GM23338 (cell line): ENCODE data around the gene UNC5B. TPM values are rescaled to one million over a fixed set of nuclear protein-coding genes. Genes with fewer than 3 reads are reported as not detected.

Experiments
- ATAC-seq: fragments of 200-7000 bp; cut with Tn5 transposase; 3 replicates; pipeline ENCODE4 v1.9.1; 2020
- DNase-seq: peaks from one replicate; pipeline ENCODE4 v3.0.0-alpha.2; 2015; ENCODE audit warnings: low spot score
- H2AFZ ChIP-seq: fragments of 200-600 bp; sonication (generic); 2 replicates; pipeline ENCODE4 v1.8.0; 2016; ENCODE audit warnings: antibody characterized with exemption, mild to moderate bottlenecking, moderate library complexity
- H3F3A ChIP-seq: fragments of 200-600 bp; sonication (generic); replicated peaks from 2 replicates; pipeline ENCODE4 v1.8.0; 2017; ENCODE audit warnings: antibody characterized with exemption, mixed run types, low read depth
- H3K27ac ChIP-seq: fragments of 200-600 bp; sonication (generic); 2 replicates; pipeline ENCODE4 v1.6.1; 2016; ENCODE audit warnings: low read depth
- H3K27me3 ChIP-seq: fragments of 200-600 bp; sonication (generic); 2 replicates; pipeline ENCODE4 v1.8.0; 2016; ENCODE audit warnings: mild to moderate bottlenecking, mixed run types, moderate library complexity; ENCODE audit not compliant: insufficient read depth
- H3K36me3 ChIP-seq: fragments of 200-600 bp; sonication (generic); 2 replicates; pipeline ENCODE4 v1.8.0; 2016; ENCODE audit warnings: mild to moderate bottlenecking; ENCODE audit not compliant: insufficient read depth
- H3K4me1 ChIP-seq: fragments of 200-600 bp; sonication (generic); 2 replicates; pipeline ENCODE4 v1.8.0; 2016; ENCODE audit warnings: mild to moderate bottlenecking, moderate library complexity; ENCODE audit not compliant: insufficient read depth
- H3K4me2 ChIP-seq: fragments of 200-600 bp; sonication (generic); 2 replicates; pipeline ENCODE4 v1.7.1; 2017; ENCODE audit warnings: mixed run types
- H3K4me3 ChIP-seq: fragments of 200-600 bp; sonication (generic); 2 replicates; pipeline ENCODE4 v1.6.1; 2016; ENCODE audit warnings: mixed run types
- H3K79me2 ChIP-seq: fragments of 200-600 bp; sonication (generic); replicated peaks from 2 replicates; pipeline ENCODE4 v1.8.0; 2017; ENCODE audit warnings: mild to moderate bottlenecking; ENCODE audit not compliant: insufficient read depth
- H3K9me2 ChIP-seq: fragments of 200-600 bp; sonication (generic); 2 replicates; pipeline ENCODE4 v1.8.0; 2017; ENCODE audit not compliant: insufficient read depth
- H4K20me1 ChIP-seq: fragments of 200-600 bp; sonication (generic); replicated peaks from 2 replicates; pipeline ENCODE4 v1.8.0; 2017; ENCODE audit warnings: mild to moderate bottlenecking; ENCODE audit not compliant: insufficient read depth
- H3K27ac Mint-ChIP-seq: 2 replicates; pipeline ENCODE4 v1.8.0; 2020; ENCODE audit warnings: inconsistent platforms, mild to moderate bottlenecking, moderate library complexity, mixed read lengths
- H3K27me3 Mint-ChIP-seq: 3 replicates; pipeline ENCODE4 v1.8.0; 2022; ENCODE audit warnings: low read depth, mild to moderate bottlenecking, moderate library complexity, mixed read lengths, inconsistent platforms; ENCODE audit not compliant: insufficient read depth, poor library complexity
- H3K36me3 Mint-ChIP-seq: 3 replicates; pipeline ENCODE4 v1.8.0; 2021; ENCODE audit warnings: low read depth, mild to moderate bottlenecking, inconsistent platforms, moderate library complexity, mixed read lengths
- H3K4me1 Mint-ChIP-seq: 3 replicates; pipeline ENCODE4 v1.8.0; 2020; ENCODE audit warnings: mild to moderate bottlenecking, inconsistent platforms, mixed read lengths
- H3K4me3 Mint-ChIP-seq: 3 replicates; pipeline ENCODE4 v1.8.0; 2021; ENCODE audit warnings: moderate library complexity, mild to moderate bottlenecking, inconsistent platforms, mixed read lengths
- H3K9me3 Mint-ChIP-seq: 3 replicates; pipeline ENCODE4 v1.8.0; 2020; ENCODE audit warnings: moderate library complexity, mild to moderate bottlenecking, inconsistent platforms, mixed read lengths
- CREB1 ChIP-seq: fragments of 250-450 bp; sonication (Bioruptor Pico); IDR thresholded peaks from 2 replicates; pipeline ENCODE4 v1.5.0; 2020; ENCODE audit warnings: low read depth, mild to moderate bottlenecking, moderate library complexity
- ETS1 ChIP-seq: IDR thresholded peaks from 2 replicates; pipeline ENCODE4 v1.6.1; 2016; ENCODE audit warnings: antibody characterized with exemption
- EZH2 ChIP-seq: fragments of 200-600 bp; sonication (generic); IDR thresholded peaks from one replicate; pipeline ENCODE4 v1.8.0; 2017; ENCODE audit warnings: antibody characterized with exemption, mild to moderate bottlenecking, low read depth; ENCODE audit not compliant: unreplicated experiment
- EZH2phosphoT487 ChIP-seq: fragments of 200-600 bp; sonication (generic); IDR thresholded peaks from one replicate; pipeline ENCODE4 v1.8.1; 2018; ENCODE audit warnings: antibody characterized with exemption; ENCODE audit not compliant: unreplicated experiment
- NANOG ChIP-seq: IDR thresholded peaks from 2 replicates; pipeline ENCODE4 v1.6.1; 2016; ENCODE audit warnings: antibody characterized with exemption, borderline replicate concordance
- POLR2AphosphoS5 ChIP-seq: IDR thresholded peaks from 2 replicates; pipeline ENCODE4 v1.6.1; 2016; ENCODE audit warnings: antibody characterized with exemption, low read depth
- STAT1 ChIP-seq: IDR thresholded peaks from one replicate; pipeline ENCODE4 v1.6.1; 2016; ENCODE audit warnings: antibody characterized with exemption; ENCODE audit not compliant: unreplicated experiment
- ZNF331 ChIP-seq: fragments of 250-450 bp; sonication (Bioruptor Pico); IDR thresholded peaks from 2 replicates; pipeline ENCODE4 v1.5.0; 2020; ENCODE audit warnings: low read depth, mild to moderate bottlenecking, moderate library complexity
- polyA plus RNA-seq: library from polyadenylated mRNA; unstranded; fragments of >200 nt; fragmentation: Nextera tagmentation; extraction: Ambion mirVana; gene quantifications from 2 replicates; pipeline ENCODE4 v1.2.1, GENCODE V29; 2016
- total RNA-seq: library from RNA; depleted of rRNA; stranded (reverse); fragments of >200 nt; shearing (Covaris generic); gene quantifications from 2 replicates; pipeline ENCODE4 v1.2.3, GENCODE V29; 2014
- TF ChIP-seq, protein P1 (sequence below): fragments of 250-450 bp; sonication (Bioruptor Pico); IDR thresholded peaks from 2 replicates; pipeline ENCODE4 v1.5.0; 2020; ENCODE audit warnings: mild to moderate bottlenecking, moderate library complexity
- TF ChIP-seq, protein P2 (sequence below), 2 experiments: fragments of 200-600 bp in 1 of 2; sonication (generic) in 1 of 2; conservative IDR thresholded peaks; 2 replicates each; pipeline versions ENCODE4 v1.5.1 to v1.6.1; 2016 to 2017; ENCODE audit warnings: antibody characterized with exemption in 2 of 2, low read depth in 2 of 2, mild to moderate bottlenecking in 2 of 2, moderate library complexity in 1 of 2

The UNC5B gene
- total and polyA plus RNA-seq, 2 experiments from 2014 or later = 8.0 to 31.2 TPM

DNA sequence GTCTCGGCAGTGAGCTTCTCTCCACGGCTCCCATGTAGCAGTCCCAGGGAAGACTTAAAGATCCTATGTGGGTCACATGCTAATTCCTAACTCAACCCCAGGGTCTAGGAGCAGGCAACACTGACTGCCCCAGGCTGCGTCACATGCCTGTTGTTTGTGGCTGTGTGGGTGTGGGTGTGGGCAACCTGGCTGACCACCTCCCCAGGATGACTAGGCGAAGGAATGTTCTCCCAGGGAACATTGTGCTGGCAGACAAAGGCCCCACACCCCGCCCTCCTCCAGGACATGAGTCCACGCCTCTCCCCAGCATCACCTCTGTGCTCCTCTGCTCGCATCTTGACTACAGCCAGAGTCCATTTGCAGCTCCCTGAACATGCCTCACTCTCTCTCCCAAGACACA, 137.0 kb downstream of the UNC5B start (continued):
- TF ChIP-seq, protein P1, sequence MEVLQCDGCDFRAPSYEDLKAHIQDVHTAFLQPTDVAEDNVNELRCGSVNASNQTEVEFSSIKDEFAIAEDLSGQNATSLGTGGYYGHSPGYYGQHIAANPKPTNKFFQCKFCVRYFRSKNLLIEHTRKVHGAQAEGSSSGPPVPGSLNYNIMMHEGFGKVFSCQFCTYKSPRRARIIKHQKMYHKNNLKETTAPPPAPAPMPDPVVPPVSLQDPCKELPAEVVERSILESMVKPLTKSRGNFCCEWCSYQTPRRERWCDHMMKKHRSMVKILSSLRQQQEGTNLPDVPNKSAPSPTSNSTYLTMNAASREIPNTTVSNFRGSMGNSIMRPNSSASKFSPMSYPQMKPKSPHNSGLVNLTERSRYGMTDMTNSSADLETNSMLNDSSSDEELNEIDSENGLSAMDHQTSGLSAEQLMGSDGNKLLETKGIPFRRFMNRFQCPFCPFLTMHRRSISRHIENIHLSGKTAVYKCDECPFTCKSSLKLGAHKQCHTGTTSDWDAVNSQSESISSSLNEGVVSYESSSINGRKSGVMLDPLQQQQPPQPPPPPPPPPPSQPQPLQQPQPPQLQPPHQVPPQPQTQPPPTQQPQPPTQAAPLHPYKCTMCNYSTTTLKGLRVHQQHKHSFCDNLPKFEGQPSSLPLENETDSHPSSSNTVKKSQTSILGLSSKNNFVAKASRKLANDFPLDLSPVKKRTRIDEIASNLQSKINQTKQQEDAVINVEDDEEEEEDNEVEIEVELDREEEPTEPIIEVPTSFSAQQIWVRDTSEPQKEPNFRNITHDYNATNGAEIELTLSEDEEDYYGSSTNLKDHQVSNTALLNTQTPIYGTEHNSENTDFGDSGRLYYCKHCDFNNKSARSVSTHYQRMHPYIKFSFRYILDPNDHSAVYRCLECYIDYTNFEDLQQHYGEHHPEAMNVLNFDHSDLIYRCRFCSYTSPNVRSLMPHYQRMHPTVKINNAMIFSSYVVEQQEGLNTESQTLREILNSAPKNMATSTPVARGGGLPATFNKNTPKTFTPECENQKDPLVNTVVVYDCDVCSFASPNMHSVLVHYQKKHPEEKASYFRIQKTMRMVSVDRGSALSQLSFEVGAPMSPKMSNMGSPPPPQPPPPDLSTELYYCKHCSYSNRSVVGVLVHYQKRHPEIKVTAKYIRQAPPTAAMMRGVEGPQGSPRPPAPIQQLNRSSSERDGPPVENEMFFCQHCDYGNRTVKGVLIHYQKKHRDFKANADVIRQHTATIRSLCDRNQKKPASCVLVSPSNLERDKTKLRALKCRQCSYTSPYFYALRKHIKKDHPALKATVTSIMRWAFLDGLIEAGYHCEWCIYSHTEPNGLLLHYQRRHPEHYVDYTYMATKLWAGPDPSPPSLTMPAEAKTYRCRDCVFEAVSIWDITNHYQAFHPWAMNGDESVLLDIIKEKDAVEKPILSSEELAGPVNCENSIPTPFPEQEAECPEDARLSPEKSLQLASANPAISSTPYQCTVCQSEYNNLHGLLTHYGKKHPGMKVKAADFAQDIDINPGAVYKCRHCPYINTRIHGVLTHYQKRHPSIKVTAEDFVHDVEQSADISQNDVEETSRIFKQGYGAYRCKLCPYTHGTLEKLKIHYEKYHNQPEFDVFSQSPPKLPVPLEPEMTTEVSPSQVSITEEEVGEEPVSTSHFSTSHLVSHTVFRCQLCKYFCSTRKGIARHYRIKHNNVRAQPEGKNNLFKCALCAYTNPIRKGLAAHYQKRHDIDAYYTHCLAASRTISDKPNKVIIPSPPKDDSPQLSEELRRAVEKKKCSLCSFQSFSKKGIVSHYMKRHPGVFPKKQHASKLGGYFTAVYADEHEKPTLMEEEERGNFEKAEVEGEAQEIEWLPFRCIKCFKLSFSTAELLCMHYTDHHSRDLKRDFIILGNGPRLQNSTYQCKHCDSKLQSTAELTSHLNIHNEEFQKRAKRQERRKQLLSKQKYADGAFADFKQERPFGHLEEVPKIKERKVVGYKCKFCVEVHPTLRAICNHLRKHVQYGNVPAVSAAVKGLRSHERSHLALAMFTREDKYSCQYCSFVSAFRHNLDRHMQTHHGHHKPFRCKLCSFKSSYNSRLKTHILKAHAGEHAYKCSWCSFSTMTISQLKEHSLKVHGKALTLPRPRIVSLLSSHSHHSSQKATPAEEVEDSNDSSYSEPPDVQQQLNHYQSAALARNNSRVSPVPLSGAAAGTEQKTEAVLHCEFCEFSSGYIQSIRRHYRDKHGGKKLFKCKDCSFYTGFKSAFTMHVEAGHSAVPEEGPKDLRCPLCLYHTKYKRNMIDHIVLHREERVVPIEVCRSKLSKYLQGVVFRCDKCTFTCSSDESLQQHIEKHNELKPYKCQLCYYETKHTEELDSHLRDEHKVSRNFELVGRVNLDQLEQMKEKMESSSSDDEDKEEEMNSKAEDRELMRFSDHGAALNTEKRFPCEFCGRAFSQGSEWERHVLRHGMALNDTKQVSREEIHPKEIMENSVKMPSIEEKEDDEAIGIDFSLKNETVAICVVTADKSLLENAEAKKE = no peak
- TF ChIP-seq STAT1 (no peak), POLR2AphosphoS5 (no peak), ETS1 (no peak)
- TF ChIP-seq, protein P2, sequence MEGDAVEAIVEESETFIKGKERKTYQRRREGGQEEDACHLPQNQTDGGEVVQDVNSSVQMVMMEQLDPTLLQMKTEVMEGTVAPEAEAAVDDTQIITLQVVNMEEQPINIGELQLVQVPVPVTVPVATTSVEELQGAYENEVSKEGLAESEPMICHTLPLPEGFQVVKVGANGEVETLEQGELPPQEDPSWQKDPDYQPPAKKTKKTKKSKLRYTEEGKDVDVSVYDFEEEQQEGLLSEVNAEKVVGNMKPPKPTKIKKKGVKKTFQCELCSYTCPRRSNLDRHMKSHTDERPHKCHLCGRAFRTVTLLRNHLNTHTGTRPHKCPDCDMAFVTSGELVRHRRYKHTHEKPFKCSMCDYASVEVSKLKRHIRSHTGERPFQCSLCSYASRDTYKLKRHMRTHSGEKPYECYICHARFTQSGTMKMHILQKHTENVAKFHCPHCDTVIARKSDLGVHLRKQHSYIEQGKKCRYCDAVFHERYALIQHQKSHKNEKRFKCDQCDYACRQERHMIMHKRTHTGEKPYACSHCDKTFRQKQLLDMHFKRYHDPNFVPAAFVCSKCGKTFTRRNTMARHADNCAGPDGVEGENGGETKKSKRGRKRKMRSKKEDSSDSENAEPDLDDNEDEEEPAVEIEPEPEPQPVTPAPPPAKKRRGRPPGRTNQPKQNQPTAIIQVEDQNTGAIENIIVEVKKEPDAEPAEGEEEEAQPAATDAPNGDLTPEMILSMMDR (conservative IDR thresholded peaks at IDR 0.05; ENCODE audit: low read depth in 2 of 2) = no peak

GRCh38 chr10:71351087-71351486, 138.7 kb downstream of the UNC5B start:
- Histone ChIP-seq H3K27me3 (no peaks in the 10 kb centered on the region), H3F3A (no peaks in the 10 kb centered on the region), H3K4me1 (0 out of 2 replicates have a peak, but pooled peaks cover 4% of the 10 kb centered on the region), H4K20me1 (no peaks in the 10 kb centered on the region), H3K36me3 (no peaks in the 10 kb centered on the region), H3K27ac (no peak overlapping the region), H3K4me3 (no peak overlapping the region), H2AFZ (no peak overlapping the region), H3K79me2 (no peaks in the 10 kb centered on the region), H3K9me2 (no peaks in the 10 kb centered on the region), H3K4me2 (no peak overlapping the region)
- H3K4me3 Mint-ChIP-seq = no peak overlapping the region
- no peaks in the 10 kb centered on the region for H3K9me3 Mint-ChIP-seq
- ATAC-seq (no peak), DNase-seq (no peak)
- H3K27ac Mint-ChIP-seq = no peak overlapping the region
- H3K27me3 Mint-ChIP-seq = peaks cover 7% of the 10 kb centered on the region
- peaks cover 17% of the 10 kb centered on the region for H3K4me1 Mint-ChIP-seq
- TF ChIP-seq CREB1 (no peak), EZH2phosphoT487 (no peak), POLR2AphosphoS5 (no peak), EZH2 (no peak), ETS1 (no peak), NANOG (no peak), ZNF331 (CRISPR knock-in tag) (no peak)
- TF ChIP-seq, protein P2 (conservative IDR thresholded peaks at IDR 0.05; ENCODE audit: low read depth in 2 of 2) = no peak
- peaks cover 6% of the 10 kb centered on the region; the same call in 1 of the 3 replicates for H3K36me3 Mint-ChIP-seq
